Esophagus (tissue), 2 donors: ENCODE measurements around the gene ARID1B. TPM values are rescaled to one million over a fixed set of nuclear protein-coding genes. Genes with fewer than 3 reads are reported as not detected.

Experiments used
- H3K27ac ChIP-seq, 2 donors: one replicate each; pipeline ENCODE4 v1.5.1; 2013; ENCODE audit warnings: low read depth in 2 of 2, mild to moderate bottlenecking in 2 of 2, inconsistent platforms in 1 of 2, low read length in 1 of 2, moderate library complexity in 1 of 2
- H3K27me3 ChIP-seq, 2 donors: one replicate each; pipeline ENCODE4 v1.6.1; 2013; ENCODE audit warnings: low read length in 2 of 2, control low read depth in 1 of 2, mild to moderate bottlenecking in 1 of 2; ENCODE audit not compliant: insufficient read depth in 2 of 2, control insufficient read depth in 1 of 2
- H3K36me3 ChIP-seq, 2 donors: one replicate each; pipeline ENCODE4 v1.6.1; 2013; ENCODE audit warnings: low read length in 1 of 2; ENCODE audit not compliant: control insufficient read depth in 2 of 2, insufficient read depth in 2 of 2
- H3K4me1 ChIP-seq, 2 donors: one replicate each; pipeline ENCODE4 v1.6.1; 2013; ENCODE audit warnings: low read length in 1 of 2; ENCODE audit not compliant: control insufficient read depth in 2 of 2, insufficient read depth in 2 of 2
- H3K4me3 ChIP-seq, 2 donors: one replicate each; pipeline ENCODE4 v1.5.1; 2013; ENCODE audit warnings: low read length in 2 of 2, mild to moderate bottlenecking in 2 of 2, low read depth in 1 of 2, moderate library complexity in 1 of 2
- H3K9me3 ChIP-seq, 2 donors: one replicate each; pipeline ENCODE4 v1.6.1; 2013; ENCODE audit warnings: mild to moderate bottlenecking in 2 of 2, low read depth in 1 of 2, low read length in 1 of 2, moderate library complexity in 1 of 2; ENCODE audit not compliant: control insufficient read depth in 2 of 2, insufficient read depth in 1 of 2
- WGBS, 2 donors: extraction: QIAGEN DNeasy Blood & Tissue Kit; methylation state at CpG; one replicate each; pipeline ENCODE4 v1.1.7; 2013; 5-methylcytosine and 5-hydroxymethylcytosine counted together
- polyA plus RNA-seq, 2 donors: library from polyadenylated mRNA; stranded (reverse); fragments of 200-250 nt; gene quantifications; one replicate each; pipeline ENCODE4 v1.2.3, GENCODE V29; 2013
- donor health status: healthy with polysubstance abuse.
- donor health status: Bipolar disorder and iron deficiency.

The ARID1B gene
- polyA plus RNA-seq, 2 donors = 15.9 to 16.1 TPM

DNA sequence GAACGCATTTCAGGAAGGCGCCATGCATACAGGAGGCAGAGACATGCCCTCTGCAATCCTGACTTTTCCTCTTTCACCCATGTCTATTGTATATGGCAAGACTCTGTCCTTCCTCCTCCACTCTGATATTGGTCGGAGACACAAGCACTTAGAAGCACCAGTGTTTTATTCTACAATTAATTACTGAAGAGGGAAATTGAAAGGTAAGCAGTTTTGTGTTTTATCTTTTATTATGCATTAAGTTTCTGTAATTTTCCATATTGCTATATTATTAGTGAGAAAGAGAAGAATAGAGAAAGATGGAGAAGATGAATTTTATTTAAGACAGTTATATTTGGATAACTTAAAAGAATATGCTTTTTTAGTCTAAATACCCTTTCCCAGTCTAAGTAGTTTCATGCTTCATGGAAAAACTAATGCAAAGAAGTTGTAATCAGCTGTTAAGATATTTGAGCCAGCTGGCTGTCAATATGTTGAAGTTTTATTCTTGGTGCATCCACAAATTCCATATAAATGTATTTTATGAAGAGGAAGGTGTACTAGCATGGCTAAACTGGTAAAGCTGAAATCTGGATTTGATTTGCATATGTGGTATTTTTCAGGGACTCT, 13.6 kb downstream of the ARID1B start:
- no peaks in the 10 kb centered on the region for H3K27me3 ChIP-seq
- no peak overlapping the region for H3K4me3 ChIP-seq
- H3K36me3 ChIP-seq = no peaks in the 10 kb centered on the region
- WGBS, 2 donors = 85 to 88% methylated on average over 3 of the region's 3 CpGs
- no peaks in the 10 kb centered on the region for H3K9me3 ChIP-seq
- H3K27ac ChIP-seq = no peak overlapping the region
- peaks cover 0 to 9% of the 10 kb centered on the region in 2 donors for H3K4me1 ChIP-seq

DNA sequence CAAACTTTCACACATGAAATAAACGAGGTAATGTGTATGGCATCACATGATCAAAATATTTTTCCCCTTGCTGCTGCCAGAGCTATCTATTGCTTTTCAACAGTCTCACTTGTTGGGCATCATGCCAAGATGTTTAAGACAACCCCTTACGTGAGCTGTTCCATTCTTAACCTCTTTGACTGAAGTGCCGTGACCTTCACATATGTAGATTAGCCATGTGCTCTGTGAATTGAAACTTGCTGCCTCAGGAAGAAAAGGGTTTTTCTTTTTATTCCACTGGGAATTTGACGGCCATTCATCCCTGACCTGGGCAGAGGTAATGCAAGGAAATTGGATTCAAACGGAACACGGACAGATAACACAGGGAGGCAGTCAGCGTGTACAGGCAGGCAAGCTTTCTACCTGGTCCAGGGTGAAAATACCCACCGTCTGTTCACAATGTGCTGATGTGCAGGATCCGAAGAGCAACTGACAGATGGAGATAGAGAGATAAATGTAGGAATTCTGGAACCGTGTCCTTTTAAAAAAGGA, 14.2 kb downstream of the ARID1B start:
- peak overlapping the region in 1 of 2 donors; percentile 14 for H3K4me3 ChIP-seq
- no peaks in the 10 kb centered on the region for H3K27me3 ChIP-seq
- no peaks in the 10 kb centered on the region for H3K9me3 ChIP-seq
- peaks cover 0 to 9% of the 10 kb centered on the region in 2 donors for H3K4me1 ChIP-seq
- 23 to 24% methylated on average over 10 of the region's 10 CpGs for WGBS, 2 donors
- peak overlapping the region in 1 of 2 donors; percentile 40 for H3K27ac ChIP-seq
- H3K36me3 ChIP-seq = no peaks in the 10 kb centered on the region

GRCh38 chr6:156793200-156793599, 16.0 kb downstream of the ARID1B start:
- Histone ChIP-seq H3K27ac (no peak overlapping the region), H3K9me3 (no peaks in the 10 kb centered on the region), H3K4me3 (no peak overlapping the region), H3K36me3 (no peaks in the 10 kb centered on the region), H3K4me1 (peaks cover 4 to 10% of the 10 kb centered on the region in 2 donors), H3K27me3 (no peaks in the 10 kb centered on the region)
- 89% methylated on average over 6 of the region's 6 CpGs for WGBS, 2 donors

DNA sequence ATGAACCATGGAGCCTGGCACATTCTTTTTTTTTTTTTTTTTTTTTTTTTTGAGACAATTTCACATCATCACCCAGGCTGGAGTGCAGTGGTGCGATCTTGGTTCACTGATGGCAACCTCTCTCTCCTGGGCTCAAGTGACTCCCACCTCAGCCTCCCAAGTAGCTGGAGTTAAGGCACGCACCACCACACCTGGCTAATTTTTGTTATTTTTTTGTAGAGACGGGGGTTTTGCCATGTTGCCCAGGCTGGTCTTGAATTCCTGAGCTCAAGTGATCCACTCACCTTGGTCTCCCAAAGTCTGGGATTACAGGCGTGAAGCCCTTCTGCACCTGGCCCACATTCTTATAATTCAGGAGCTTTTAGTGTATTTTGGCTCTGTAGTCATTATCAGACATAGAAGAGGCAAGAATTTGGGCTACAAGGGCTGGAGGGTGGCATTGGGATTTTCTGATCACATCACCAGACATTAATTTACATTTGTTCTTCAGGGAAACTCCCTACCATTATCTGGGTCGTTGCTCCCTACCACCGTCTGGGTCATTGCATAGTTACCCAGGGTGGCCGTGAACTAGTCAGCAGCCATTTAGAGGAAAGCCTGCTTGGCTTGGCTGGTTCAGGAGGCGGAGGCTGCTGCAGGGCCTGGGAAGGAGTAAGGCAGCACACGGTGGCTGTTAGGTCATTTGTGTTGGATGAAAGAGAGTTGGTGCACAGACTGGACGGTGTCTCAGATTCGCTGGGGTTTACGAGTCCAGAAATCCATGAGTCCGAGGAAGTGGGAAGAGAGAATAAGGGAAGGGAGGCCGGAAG, 17.6 kb downstream of the ARID1B start:
- WGBS, 2 donors = 69 to 72% methylated on average over 14 of the region's 14 CpGs
- H3K9me3 ChIP-seq = no peaks in the 10 kb centered on the region
- H3K27ac ChIP-seq = no peak overlapping the region
- H3K4me1 ChIP-seq = peaks cover 4 to 10% of the 10 kb centered on the region in 2 donors
- H3K4me3 ChIP-seq = no peak overlapping the region
- no peaks in the 10 kb centered on the region for H3K36me3 ChIP-seq
- H3K27me3 ChIP-seq = no peaks in the 10 kb centered on the region

- H3K9me3 ChIP-seq = no peaks in the 10 kb centered on the region
- peaks cover 4 to 10% of the 10 kb centered on the region in 2 donors for H3K4me1 ChIP-seq
- WGBS, 2 donors = 69 to 87% methylated on average over 9 of the region's 9 CpGs
- H3K27me3 ChIP-seq = no peaks in the 10 kb centered on the region
- H3K27ac ChIP-seq = no peak overlapping the region
- no peak overlapping the region for H3K4me3 ChIP-seq
- no peaks in the 10 kb centered on the region for H3K36me3 ChIP-seq
Observed at GRCh38 chr6:156795825-156796224, 18.6 kb downstream of the ARID1B start.

- peaks cover 4 to 10% of the 10 kb centered on the region in 2 donors for H3K4me1 ChIP-seq
- no peak overlapping the region for H3K4me3 ChIP-seq
- no peaks in the 10 kb centered on the region for H3K36me3 ChIP-seq
- no peaks in the 10 kb centered on the region for H3K27me3 ChIP-seq
- H3K27ac ChIP-seq = no peak overlapping the region
- no peaks in the 10 kb centered on the region for H3K9me3 ChIP-seq
- WGBS, 2 donors = 88 to 93% methylated on average over 3 of the region's 3 CpGs
Observed at GRCh38 chr6:156796627-156797026, 19.4 kb downstream of the ARID1B start.

DNA sequence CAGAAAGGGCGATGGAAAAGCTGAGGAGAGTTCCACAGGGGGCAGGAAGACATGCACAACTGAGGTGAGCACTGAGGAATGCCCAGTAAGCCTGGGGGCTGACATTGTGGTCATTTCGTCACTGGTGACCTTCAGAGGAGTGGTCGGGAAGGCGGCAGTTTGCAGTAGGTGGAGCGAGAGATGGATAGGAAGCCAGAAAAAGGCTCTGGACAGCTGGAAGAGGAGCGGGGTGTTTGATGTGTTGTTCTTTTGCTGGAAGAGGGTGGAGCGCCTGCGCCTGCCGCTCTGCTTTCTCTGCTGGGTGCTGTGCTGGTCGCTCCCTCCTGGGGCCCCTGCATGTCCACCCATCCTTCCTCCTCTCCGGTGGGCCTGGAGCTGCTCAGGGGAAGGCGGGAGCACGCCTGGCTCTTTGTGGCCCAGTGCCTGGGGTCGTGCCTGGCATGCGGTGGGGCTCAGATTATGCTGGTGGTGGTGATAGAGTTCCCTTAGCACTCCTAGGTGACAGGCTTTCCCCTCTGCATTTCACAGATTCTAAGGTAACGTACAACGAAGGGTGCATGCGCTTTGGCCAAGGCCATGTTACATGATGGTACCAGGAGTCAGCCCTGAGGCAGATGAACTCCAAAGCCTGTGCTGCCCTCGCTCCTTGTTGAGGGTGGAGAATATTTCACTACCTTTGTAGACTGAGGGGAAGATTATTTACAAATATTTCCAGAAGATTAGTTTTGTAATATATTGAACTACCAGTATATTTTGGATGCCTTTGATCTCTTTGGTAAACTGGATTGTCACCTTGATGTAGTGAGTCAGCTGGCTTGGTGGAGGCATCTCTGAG, 20.9 kb downstream of the ARID1B start:
- Histone ChIP-seq H3K36me3 (no peaks in the 10 kb centered on the region), H3K4me3 (no peak overlapping the region), H3K4me1 (peaks cover 4 to 10% of the 10 kb centered on the region in 2 donors), H3K27me3 (no peaks in the 10 kb centered on the region), H3K9me3 (no peaks in the 10 kb centered on the region), H3K27ac (no peak overlapping the region)
- whole genome bisulfite sequencing, 2 donors = 96% methylated on average over 19 of the region's 19 CpGs

- H3K27ac ChIP-seq = no peak overlapping the region
- H3K36me3 ChIP-seq = no peaks in the 10 kb centered on the region
- no peaks in the 10 kb centered on the region for H3K27me3 ChIP-seq
- 35 to 43% methylated on average over 6 of the region's 6 CpGs for WGBS, 2 donors
- no peak overlapping the region for H3K4me3 ChIP-seq
- no peaks in the 10 kb centered on the region for H3K9me3 ChIP-seq
- peaks cover 4 to 5% of the 10 kb centered on the region in 2 donors for H3K4me1 ChIP-seq
Observed at GRCh38 chr6:156801712-156802111, 24.5 kb downstream of the ARID1B start.

GRCh38 chr6:156803353-156803752, 26.2 kb downstream of the ARID1B start:
- H3K36me3 ChIP-seq = no peaks in the 10 kb centered on the region
- WGBS, 2 donors = 68 to 70% methylated on average over 2 of the region's 2 CpGs
- H3K4me3 ChIP-seq = no peak overlapping the region
- H3K4me1 ChIP-seq = peaks cover 0 to 2% of the 10 kb centered on the region in 2 donors
- H3K27ac ChIP-seq = no peak overlapping the region
- H3K9me3 ChIP-seq = no peaks in the 10 kb centered on the region
- no peaks in the 10 kb centered on the region for H3K27me3 ChIP-seq
